SW 1271 (cell line): ENCODE data around the gene ADGRD1.

Source experiments
- DNase-seq, 2 experiments: peaks; one replicate each; lab custom pipeline; 2025; lab: John Stamatoyannopoulos, UW

The ADGRD1 gene

DNA sequence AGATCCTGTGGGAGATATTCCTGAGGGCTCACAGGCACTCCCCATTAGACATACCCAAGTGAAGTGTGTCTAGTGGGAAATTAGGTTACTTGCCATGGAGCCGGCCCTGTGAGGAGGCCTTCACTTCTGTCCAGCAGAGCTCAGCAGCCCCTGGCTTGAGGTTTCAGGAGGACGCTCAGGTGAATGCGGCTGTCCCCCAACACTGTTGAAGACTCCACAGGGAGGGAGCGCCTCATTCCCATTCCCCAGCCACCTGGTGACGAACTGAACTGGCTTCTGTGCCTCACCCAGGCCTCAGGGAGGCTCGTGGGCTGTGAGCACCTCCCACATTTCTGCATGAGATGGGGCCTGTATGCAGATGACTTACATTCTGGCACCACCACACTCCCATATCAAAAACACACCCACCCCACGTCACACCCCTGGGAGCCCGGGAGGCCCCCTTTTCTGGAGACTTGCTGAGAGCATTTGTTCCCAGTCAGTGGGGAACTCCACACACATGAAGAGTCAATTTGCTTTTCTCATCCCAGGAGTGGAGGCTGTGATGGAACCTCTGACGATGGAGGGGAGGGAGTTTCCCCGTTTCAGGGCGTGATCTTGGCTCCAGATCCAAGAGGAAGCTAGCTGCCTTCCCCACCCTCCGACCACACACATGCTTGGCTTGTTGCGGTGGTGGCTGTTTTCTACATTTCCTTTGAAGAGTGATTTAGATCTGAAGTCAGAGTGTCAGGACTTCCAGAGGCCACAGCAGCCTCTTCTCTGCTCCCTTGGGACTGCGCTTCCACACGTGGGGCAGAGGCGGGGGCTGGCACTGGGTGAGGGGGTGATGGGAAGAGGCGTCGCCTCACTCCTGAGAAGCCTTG is 120.7 kb downstream of the ADGRD1 start:
- DNase-seq, result no peak

DNA sequence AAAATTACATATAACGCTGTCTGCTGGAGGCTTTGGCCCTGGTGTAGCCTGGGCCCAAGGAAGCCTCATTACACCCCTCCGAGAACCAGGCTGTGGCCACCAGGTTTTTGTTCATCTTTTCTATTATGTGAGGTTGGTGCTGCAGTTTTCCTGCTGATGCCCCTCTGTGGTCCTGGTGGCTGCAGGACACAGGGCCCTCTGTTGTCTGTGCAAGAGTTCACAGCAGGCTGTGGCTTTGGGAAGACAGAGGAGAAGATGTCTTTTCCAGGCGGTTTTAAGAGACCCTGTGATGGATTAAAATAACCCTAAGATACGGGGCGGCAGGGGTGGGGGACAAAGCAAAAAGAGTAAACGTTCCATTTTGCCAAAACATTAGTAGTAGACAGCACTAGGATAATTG is 121.5 kb downstream of the ADGRD1 start:
- DNase-seq, result no peak

DNA sequence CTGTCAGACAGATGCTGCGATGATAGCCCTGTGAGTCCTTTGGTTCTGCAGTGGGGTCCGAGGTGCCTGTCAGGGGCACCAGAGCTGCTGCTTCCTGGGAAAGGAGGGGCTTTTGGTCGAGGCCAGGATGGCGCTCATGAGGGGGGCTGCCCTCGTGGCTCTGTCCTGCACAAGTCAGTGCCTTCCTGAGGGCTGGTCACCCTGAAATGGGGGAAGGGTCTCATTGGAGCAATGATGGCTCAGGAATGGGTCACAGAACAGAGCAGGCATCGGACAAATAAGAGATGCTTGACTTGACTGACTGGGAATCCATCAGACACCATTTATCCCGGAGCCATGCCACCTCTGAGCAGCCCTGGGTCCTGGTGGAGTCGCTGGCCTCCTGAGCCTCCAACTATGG is 121.9 kb downstream of the ADGRD1 start:
- DNase-seq, result no peak

DNA sequence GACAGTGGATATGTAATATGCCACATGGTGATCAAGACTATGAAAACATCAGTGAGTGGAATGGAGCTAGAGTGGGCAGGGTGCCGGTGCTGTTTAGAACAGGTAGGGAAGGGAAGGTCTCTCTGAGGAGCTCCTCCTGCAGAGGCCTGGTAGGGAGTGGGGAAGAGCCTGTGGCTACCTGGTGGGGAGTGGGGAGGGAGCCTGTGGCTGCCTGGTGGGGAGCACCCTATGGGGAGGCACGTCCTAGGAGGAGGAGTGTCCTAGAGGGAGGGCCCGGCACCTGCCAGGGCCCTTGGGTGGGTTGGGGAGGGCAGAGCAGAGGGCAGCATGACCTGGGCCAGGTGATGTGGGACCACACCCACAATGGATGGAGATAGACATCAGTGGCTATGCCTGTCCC is 122.6 kb downstream of the ADGRD1 start:
- DNase-seq, result no peak

DNA sequence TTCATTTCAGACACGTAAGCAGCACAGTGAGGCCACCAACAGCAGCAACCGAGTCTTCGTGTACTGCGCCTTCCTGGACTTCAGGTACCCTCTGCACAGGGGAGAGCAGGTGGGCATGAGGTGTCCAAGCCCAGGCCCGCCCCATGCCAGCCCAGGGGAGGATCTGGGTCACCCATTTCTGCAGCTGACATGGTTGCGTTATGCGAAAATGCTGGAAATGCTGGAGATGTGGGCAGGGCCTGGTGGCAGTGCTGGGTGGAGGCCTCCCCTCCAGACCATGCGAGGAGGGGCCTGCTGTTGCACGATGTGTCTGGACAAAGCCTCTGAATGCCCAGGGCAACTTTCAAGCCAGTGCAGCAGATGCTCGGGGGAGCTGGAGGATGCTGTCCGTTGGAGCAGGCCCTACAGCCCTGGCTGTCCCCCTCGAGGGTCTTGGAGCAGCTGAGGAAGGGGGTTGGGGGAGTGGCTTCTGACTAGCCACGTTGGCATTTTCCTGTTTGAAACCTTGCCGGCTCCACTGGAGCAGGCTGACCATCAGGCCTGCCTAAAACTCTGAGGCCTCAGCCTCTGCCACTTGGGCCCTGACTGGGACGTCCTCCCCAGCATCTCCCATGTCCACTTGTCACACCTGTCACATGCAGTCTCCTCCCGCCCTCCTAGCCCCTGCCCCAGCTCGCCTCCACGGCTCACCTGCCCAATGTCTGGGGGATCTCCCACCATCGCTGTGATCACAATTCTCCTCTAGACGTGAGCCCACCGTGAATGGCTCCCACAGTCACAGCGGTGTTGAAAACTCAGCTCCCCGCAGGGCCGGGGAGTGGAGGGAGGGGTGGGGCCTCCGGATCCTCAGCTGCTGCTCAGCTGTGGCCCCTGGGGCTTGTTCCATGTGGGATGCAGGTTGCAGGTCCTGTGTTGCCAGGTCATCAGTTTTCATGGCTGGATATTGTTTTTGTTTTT is 123.4 kb downstream of the ADGRD1 start:
- no peak for DNase-seq

DNA sequence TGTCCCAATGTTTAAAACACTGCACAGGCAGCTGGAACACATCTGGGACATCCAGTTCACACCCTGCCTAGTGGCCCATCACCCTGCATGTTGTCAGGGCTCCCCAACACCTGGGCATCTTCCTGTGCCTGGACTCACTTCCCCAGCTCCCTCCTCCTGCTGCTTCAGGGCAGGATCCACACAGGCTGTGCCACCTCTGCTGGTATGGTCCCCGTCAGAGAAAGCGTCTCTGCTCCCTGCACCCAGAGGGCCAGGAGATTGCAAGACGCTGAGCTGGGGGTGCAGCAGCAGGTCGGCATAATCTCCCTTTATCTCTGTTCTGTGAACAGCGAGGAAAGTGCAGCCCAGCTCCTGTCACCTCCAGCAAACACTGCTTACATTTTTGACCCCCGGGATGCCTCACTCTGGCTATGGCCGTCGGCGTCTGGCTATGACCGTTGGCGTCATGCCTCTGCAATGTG is 124.3 kb downstream of the ADGRD1 start:
- no peak for DNase-seq

DNA sequence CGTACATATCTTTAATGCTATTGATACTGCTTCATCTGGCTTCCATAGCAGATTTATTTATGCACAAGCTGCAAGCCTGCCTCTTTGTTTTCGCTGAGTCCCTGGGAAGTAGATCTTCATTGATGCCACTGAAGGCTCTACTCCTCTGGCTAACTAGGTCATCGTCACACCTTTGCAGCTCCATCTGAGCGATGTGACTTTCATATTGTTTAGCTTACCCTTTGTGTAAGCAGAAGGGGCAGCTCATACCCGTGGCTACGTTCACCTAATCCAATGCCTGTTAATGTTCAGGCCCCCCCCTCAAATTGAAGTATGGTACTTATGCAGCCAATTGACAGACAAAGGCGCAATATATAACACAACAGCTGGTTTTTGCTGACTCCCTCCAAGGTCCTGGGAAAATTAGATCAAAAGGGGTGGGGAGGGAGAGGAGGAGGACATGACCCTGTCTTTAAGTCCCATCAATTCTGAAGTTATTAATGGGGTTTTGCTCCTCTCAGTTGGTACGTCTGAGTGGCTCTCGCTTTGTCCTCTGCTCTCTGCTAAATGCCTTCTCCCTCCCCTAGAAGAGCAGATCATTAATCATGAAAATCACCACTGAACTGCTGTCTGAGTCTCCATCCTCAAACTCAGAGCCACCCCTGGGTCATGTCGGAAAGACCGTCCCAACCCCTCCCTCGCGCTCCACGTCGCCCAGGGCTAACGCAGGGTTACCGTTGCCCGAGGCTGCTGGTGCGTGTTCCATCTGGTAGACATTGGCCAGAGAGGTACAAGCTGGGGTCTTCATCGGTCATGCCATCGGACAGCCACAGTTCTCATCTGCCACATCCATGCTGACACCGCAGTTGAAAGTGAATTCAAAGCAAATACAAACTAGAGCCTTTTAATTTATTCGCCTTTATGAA is 128.8 kb downstream of the ADGRD1 start:
- DNase-seq, result no peak

DNA sequence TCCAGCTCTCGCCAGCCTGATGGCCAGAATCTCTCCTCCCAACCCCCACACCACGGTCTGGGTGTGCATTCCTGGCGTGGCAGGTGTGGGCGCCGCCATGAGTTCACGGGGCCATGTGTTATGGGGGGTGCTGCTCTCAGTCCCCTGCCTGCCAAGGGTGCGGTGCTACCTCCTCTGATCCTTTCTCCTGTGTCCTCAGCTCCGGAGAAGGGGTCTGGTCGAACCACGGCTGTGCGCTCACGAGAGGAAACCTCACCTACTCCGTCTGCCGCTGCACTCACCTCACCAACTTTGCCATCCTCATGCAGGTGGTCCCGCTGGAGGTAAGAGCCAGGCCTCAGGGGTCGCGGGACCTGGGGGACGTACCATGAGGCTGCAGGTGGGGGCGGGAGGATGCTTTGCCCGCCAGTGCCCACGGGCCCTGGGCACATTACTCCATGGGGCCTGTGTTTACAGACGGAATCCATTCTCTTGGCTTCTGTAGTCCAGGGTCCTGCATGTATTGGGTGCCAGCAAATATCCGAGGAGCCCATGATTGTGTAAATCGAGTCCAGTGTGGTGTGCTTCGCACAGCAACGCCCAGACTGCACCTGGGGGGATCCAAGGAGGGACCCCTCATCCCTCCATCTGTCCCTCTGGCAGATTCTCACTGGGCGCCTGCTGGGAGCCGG is 130.8 kb downstream of the ADGRD1 start:
- DNase-seq, result no peak

DNA sequence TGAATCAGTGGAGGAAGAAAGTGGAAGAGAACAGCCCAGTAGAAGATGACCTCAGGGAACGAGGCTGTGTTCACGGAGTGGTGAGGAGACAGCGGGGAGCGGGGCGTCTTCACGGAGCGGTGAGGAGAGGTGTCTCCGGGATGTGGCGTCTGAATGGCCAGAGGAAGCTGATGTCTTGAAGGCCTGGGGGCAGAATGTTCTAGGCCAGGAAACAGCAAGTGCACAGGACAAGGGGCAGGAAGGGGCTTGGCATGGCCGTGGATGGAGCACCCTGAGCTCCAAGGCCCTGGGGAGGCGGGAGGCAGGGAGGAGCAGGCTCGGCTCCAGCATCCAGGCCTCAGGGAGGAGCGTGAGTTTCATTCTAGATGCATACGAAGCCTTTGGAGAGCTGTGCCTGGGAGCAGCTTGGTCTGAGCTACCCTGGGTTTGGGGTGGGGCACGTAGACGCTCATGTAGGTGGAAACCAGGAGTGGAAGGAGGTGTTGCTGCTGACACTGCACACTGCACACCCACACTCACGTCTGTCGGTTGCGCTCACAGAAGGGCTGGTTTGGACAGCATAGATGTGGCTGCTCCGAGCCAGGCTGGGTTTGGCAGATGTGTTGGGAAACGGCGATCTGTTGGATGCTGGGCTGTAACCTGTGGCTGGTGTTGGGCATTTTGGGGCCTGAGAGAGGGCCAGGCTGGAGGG is 131.6 kb downstream of the ADGRD1 start:
- DNase-seq, result no peak

DNA sequence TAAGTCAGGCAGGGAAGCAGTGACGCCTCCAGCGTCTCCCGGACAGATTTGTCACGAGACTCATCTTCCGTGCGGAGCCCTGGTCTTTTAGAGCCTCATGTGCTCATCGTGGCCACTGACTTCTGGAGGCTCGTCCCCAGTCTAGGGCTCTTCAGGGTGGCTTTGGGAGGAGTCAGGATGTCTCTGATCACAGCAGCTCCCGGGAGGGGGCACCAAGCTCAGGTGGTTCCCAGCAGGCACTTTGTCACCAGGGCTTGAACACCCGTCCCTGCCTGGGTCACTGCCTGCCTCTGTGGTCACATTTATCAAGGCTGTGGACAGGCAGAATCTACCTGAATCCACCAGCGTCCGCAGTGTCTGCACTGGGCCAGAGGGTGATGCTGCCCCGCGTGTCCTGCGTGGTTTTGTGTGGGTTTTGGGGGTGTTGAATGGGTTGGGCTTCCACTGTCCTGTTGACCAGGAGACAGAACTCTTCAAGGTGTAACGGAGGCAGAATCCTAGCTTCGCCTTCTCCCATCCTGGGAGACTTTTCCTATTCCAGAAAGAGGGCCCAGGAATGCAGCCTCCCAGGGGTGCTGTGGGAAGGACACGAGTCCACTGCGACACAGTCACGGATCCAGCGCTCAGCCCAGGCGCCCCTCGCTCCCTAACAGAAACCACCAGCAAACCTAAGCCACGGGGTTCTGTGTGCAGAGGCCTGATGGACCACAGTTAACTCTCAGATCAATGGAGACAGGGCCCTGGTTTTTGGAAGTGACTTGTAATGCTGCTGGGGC is 132.3 kb downstream of the ADGRD1 start:
- no peak for DNase-seq

DNA sequence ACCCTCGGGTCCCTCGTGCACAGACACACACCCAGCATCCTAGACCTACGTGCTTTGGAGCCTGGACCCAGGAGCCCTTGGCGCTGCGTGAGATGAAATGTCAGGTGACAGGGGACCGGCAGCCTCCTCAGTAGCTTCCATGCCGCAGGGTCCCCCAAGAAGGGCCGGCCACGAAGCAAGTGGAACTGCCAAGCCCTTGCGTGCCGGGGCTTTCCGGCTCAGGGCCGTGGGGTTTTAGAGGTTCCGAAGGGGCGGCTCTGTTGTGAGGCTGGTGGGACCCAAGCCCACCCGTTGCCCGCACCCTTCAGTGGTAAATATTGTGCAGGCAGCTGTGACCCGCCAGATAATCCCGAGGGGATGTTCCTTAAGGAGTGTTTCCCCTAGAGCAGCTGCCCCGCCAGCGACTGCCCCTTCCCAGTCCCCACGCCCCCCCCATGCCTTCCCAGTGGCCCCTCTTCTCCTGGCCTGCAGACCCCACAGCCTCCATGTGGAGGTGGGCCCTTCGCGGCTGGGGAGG is 133.7 kb downstream of the ADGRD1 start:
- no peak for DNase-seq

DNA sequence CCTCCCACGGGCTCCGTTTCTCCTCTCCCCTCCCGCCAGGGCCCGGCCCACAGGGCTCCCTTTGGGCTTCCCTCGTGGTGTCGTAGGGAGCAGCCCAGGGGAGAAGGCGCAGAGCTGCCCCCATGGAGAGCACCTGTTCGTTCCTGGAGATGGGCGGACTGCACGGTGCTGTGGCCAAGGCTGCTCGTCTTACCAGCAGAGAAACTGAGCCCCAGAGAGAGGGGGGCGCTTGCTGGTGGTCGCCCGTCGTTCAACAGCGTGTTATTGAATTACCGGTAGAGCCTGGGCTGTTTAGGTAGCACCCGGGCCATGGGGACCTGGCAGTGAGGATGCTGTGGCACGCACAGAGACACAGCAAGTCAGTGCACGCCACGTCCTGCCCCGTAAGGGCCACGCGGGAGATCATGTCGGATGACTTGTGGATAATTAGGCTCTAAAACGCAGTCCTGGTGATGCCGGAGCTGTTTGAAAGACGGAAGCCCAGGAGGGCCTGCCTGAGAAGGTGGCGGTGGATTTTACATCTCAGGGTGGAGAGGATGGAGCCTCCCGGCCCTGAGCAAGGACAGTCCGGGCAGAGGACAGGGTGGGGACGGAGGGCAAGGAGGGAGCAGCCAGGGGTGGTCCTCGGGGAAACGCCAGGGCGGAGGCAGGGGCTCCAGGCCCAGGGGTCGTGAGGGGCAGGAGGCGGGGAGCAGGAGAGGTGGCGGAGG is 134.4 kb downstream of the ADGRD1 start:
- no peak for DNase-seq

DNA sequence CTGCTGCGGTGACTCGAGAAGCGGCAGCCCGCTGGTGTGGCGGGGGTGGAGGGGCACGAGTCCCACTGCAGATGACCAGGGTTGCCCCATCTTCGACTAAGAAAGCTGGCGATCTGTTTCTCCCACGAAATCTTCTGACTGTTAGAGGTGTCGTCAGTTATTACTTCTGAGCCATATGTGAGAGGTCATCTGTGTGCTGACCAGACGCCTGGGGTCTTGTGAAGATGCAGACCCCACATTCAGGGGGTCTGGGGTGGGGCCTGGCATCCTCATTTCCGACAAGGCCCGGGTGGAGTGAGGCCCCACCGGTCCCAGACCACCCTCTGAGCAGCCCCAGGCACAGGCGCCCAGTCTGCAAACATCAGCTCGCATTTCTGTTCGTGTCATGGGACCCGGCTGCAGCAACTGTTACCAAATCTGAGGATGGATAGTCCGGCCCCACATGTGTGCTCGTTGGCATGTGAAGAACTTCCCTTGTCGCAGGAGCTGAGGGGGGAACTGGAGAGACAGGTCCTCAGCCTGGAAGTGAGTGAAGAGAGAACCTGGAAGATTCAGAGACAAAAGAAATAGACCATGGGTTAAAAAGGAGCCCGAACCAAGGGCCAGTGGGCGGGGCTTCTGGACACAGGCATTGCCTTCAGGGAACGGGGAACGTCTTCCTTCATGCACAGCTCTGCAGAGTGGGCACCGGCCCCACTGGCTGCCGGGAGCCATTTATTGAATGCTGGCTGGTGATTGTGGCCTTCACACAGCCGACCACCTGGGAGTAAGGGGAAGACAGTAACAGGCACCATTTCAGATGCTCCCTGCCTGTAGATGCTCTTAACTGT is 135.2 kb downstream of the ADGRD1 start:
- no peak for DNase-seq

DNA sequence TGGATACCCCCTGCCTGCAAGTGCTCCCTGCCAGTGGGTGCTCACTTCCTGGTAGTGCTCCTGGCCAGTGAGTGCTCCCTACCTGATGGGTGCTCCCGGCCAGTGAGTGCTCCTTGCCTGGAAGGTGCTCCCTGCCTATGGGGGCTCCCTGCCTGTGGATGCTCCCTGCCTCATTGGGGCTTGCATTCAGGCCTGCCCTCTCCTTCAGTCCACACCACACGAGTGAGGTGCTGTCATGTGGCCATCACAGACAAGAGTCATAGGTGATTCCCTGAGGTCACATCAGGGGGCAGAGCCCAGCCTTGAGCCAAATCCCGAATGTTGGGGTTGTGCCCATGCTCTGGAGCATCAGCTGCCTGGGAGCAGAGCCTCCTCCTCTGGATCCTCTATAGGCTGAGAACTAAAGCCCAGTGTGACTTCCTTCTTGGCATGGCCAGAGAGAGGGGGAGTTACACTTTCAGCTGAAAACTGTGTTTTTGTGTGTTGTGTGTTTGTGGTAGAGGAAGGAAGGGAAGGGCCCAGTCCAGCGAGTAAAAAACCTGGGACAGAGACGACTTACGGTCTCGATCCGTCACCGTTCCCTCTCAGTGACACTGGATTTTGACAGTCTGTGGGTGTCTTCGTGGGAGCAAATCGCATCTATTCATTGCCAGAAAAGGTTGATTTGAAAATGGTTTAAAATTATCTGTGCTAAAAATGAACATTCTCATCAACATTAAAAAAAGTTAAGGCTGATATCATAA is 136.0 kb downstream of the ADGRD1 start:
- DNase-seq, result no peak

DNA sequence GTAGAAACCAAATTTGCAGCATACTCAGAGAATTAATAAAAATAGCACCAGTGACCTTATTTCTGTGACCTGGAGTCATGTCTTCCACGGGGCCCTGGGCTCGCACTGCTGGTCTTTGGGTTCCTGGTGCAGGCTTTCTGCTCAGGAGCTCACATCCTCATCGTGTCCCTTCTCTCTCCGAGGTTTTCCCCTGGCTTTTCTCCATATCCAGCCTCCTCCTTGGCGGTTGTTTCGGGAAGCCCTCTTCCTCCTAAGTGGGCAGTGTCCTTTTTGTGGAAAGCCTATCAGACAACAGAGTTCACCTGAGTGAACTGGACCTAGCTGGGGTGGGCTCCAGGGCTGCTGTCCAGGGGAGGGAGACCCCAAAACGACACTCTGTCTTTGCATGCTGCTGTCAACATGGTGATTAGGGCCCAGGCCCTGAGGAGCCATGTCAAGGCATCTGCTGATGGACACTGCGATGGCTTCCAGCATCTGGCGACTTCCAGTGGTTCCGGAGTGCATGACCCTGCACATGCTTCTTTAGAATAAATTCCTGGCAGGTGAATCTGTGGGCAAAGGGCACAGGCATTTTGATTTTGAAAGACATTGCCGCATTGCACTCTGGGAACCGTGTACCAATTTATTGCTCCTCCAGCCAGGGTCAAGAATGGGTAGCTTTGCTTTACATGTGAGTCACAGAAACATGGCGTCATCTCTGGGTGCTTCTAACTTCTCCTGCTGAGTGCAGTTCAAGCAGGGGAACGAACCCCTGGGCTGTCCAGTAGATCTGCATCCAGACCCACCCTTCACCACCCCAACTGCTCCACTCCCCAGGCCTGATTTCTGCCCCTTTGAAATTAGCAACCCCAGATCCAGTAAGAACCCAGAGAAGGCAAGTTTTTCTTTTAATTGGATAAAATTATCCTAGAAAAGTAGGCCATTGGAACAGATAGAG is 136.8 kb downstream of the ADGRD1 start:
- DNase-seq, result no peak

DNA sequence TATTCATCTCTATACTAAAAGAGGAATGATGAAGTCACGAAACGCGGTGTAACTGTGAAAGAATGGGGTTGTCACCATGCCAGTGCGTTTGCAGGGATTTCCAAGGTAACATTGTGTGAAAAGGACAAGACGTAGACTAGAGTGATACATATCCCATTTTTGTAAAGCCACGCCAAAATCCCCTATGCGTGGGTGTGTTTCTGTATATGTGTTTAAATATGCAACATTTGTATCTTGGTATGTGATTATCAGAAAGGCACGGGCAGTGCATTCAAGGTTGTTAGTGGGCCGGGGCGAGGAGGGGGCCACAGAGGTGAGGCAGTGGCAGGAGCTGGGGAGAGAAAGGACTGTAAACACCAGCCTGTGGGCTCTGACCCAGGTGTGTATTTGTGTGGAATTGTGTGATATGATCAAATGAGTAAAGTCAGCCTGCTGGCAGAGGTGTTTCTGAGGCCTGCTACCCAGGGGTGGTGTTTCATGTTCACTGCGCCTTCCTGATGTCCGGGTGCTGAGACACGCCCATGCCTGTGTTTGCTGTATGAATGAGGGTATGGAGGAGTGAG is 137.8 kb downstream of the ADGRD1 start:
- DNase-seq, result no peak
